Activated CD8-positive, alpha-beta T cell treated with anti-CD3 and anti-CD28 coated beads for 36 hours (primary cell): ENCODE data around the gene PRXL2C. TPM values are rescaled to one million over a fixed set of nuclear protein-coding genes. Genes with fewer than 3 reads are reported as not detected.

Experiments used
- ATAC-seq: fragments of 200-7000 bp; cut with Tn5 transposase; one replicate; pipeline ENCODE4 v1.10.0; 2021; ENCODE audit warnings: mild to moderate bottlenecking, moderate library complexity
- CTCF ChIA-PET: fragments of 350-600 bp; sonication (Branson Sonifier 250); formaldehyde crosslinking; loops from one replicate; lab custom pipeline; 2021; ENCODE audit warnings: antibody characterized with exemption; lab: Charles Lee
- POLR2A ChIA-PET: fragments of 350-600 bp; sonication (Branson Sonifier 250); formaldehyde crosslinking; loops from one replicate; lab custom pipeline; 2021; ENCODE audit warnings: antibody characterized with exemption; lab: Charles Lee
- DNase-seq: peaks from one replicate; pipeline ENCODE4 v3.0.0-alpha.2; 2020
- H3K27ac Mint-ChIP-seq: one replicate; pipeline ENCODE4 v1.8.0; 2021; ENCODE audit warnings: mild to moderate bottlenecking, mixed read lengths
- H3K27me3 Mint-ChIP-seq: one replicate; pipeline ENCODE4 v1.8.0; 2021; ENCODE audit warnings: mixed read lengths
- H3K36me3 Mint-ChIP-seq: one replicate; pipeline ENCODE4 v1.8.0; 2021; ENCODE audit warnings: low read depth, mixed read lengths
- H3K4me1 Mint-ChIP-seq: one replicate; pipeline ENCODE4 v1.8.0; 2021; ENCODE audit warnings: low read depth, mixed read lengths
- H3K4me3 Mint-ChIP-seq: one replicate; pipeline ENCODE4 v1.8.0; 2021; ENCODE audit warnings: mild to moderate bottlenecking, moderate library complexity, mixed read lengths
- H3K9me3 Mint-ChIP-seq: one replicate; pipeline ENCODE4 v1.8.0; 2021; ENCODE audit warnings: mixed read lengths
- CTCF ChIP-seq: fragments of 200-600 bp; IDR thresholded peaks from one replicate; pipeline ENCODE4 v1.8.0; 2022; ENCODE audit warnings: antibody characterized with exemption, mild to moderate bottlenecking
- intact Hi-C: fragments of 100-400 bp; cut with micrococcal nuclease; formaldehyde crosslinking; loops from one replicate; pipeline ENCODE4 v1.10.0; 2022
- total RNA-seq, 2 experiments: library from RNA; stranded (reverse); gene quantifications; one replicate each; pipeline ENCODE4 v1.2.3, GENCODE V29; 2021

Gene PRXL2C
- total RNA-seq, 2 experiments from 2014 or later: 2.5 to 5.2 TPM

GRCh38 chr9:96660692-96661248 is 5.7 kb upstream of the PRXL2C start:
- Mint-ChIP-seq H3K27ac (no peak overlapping the region), H3K4me1 (peaks cover 3% of the 10 kb centered on the region), H3K9me3 (no peaks in the 10 kb centered on the region), H3K4me3 (no peak overlapping the region), H3K27me3 (peaks cover 3% of the 10 kb centered on the region), H3K36me3 (no peaks in the 10 kb centered on the region)
- ATAC-seq: no peak
- DNase-seq: no peak
- ChIA-PET POLR2A (no interaction called here), CTCF (no interaction called here)
- intact Hi-C loops: no loop called here
- TF ChIP-seq CTCF: no peak

- ATAC-seq (peak; percentile 81), DNase-seq (peak; percentile 77)
- ChIA-PET POLR2A (interaction anchor here (1.7 kb wide), 1 partner anchor 230 kb away, joined by 4 read pairs; no protein-coding TSS in a partner anchor), CTCF (interaction anchor here (0.6 to 2.7 kb wide), 4 partner anchors 12 to 212 kb away, joined by 3 to 7 read pairs (median 5); no protein-coding TSS in a partner anchor)
- no peak for TF ChIP-seq CTCF
- Mint-ChIP-seq H3K27ac (peak overlapping the region; percentile 84), H3K36me3 (no peaks in the 10 kb centered on the region), H3K4me1 (peaks cover 12% of the 10 kb centered on the region), H3K27me3 (no peaks in the 10 kb centered on the region), H3K4me3 (peak overlapping the region; percentile 79), H3K9me3 (no peaks in the 10 kb centered on the region)
- intact Hi-C loops: loop anchor here (5.0 kb wide), 2 partner anchors 207 to 327 kb away; no protein-coding TSS in a partner anchor
These were observed 493 bp downstream of the PRXL2C start for GRCh38 chr9:96654450-96655197.

GRCh38 chr9:96651626-96652025 is 3.5 kb downstream of the PRXL2C start:
- no peaks in the 10 kb centered on the region for H3K9me3 Mint-ChIP-seq
- H3K4me1 Mint-ChIP-seq: peaks cover 12% of the 10 kb centered on the region
- TF ChIP-seq CTCF: peak; percentile 32
- no peak for ATAC-seq
- intact Hi-C loops: loop anchor here (5.0 kb wide), 2 partner anchors 204 to 324 kb away; no protein-coding TSS in a partner anchor
- H3K36me3 Mint-ChIP-seq: peaks cover 3% of the 10 kb centered on the region
- ChIA-PET POLR2A (interaction anchor here (0.8 kb wide), 1 partner anchor 86 kb away, joined by 3 read pairs; no protein-coding TSS in a partner anchor), CTCF (interaction anchor here (0.7 to 1.8 kb wide), 3 partner anchors 18 to 324 kb away, joined by 3 to 5 read pairs (median 3); no protein-coding TSS in a partner anchor)
- no peak for DNase-seq
- H3K27me3 Mint-ChIP-seq: no peaks in the 10 kb centered on the region
- H3K27ac Mint-ChIP-seq: no peak overlapping the region
- H3K4me3 Mint-ChIP-seq: no peak overlapping the region

GRCh38 chr9:96649620-96650324 is 5.3 kb downstream of the PRXL2C start:
- DNase-seq (no peak), ATAC-seq (no peak)
- TF ChIP-seq CTCF: no peak
- CTCF ChIA-PET: interaction anchor here (0.6 to 2.1 kb wide), 3 partner anchors 17 to 332 kb away, joined by 3 to 6 read pairs (median 5); no protein-coding TSS in a partner anchor
- peaks cover 5% of the 10 kb centered on the region for H3K4me1 Mint-ChIP-seq
- H3K9me3 Mint-ChIP-seq: no peaks in the 10 kb centered on the region
- H3K36me3 Mint-ChIP-seq: peaks cover 5% of the 10 kb centered on the region
- no peak overlapping the region for H3K4me3 Mint-ChIP-seq
- H3K27me3 Mint-ChIP-seq: no peaks in the 10 kb centered on the region
- intact Hi-C loops: loop anchor here (5.0 kb wide), 2 partner anchors 202 to 322 kb away; no protein-coding TSS in a partner anchor
- H3K27ac Mint-ChIP-seq: no peak overlapping the region
- POLR2A ChIA-PET: no interaction called here
